ENCODE measurements around the gene GDNF.
"Not testable (repeated sequence)": the region's sequence is repeated elsewhere in the genome, so short reads cannot be mapped to it uniquely, and the experiment has no call there.

Gene GDNF

DNA sequence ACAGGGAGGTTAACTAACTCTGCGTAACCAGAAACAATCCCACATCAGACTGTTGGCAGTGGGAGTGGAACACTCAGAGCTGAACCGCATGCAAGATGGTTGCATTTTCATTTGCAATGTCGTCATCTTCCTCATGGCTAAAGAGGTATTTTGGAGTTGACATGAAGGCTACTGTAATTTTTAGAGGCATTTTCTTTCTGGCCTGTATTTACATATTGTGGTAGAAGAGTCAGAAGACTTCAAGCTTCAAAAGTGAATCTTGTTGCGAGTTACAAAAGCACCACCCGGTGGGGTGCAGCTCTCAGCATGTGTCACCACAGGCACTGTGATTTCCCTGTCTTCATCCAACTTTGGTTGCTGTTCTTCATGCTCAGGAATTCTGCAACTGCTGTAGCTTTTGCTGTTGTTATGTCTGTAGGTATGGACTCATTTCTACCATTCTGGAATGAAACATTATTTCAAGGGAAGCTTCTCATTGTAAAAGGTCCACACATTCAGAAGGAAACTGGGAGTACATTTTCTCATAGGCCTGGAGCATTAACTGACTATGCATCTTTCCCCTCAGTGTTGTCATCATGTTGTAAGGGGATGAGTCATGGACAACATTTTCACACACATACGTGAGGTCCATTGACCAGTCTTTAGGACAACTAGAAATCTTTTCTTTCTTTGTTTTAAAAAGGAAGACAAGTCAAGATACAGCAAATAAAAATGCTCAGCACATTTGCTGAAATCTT is 35.4 kb upstream of the GDNF start:
- TF ChIP-seq, protein P1, sequence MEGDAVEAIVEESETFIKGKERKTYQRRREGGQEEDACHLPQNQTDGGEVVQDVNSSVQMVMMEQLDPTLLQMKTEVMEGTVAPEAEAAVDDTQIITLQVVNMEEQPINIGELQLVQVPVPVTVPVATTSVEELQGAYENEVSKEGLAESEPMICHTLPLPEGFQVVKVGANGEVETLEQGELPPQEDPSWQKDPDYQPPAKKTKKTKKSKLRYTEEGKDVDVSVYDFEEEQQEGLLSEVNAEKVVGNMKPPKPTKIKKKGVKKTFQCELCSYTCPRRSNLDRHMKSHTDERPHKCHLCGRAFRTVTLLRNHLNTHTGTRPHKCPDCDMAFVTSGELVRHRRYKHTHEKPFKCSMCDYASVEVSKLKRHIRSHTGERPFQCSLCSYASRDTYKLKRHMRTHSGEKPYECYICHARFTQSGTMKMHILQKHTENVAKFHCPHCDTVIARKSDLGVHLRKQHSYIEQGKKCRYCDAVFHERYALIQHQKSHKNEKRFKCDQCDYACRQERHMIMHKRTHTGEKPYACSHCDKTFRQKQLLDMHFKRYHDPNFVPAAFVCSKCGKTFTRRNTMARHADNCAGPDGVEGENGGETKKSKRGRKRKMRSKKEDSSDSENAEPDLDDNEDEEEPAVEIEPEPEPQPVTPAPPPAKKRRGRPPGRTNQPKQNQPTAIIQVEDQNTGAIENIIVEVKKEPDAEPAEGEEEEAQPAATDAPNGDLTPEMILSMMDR (IDR thresholded peaks at IDR 0.05; ENCODE audit: low read depth, low read length), result no peak
- H3K4me3 ChIP-seq (ENCODE audit: low read depth, low read length), result no peak overlapping the region

GRCh38 chr5:37873988-37874387 is 34.1 kb upstream of the GDNF start:
- no peak overlapping the region for H3K4me3 ChIP-seq (ENCODE audit: low read depth, low read length)
- TF ChIP-seq, protein P1 (IDR thresholded peaks at IDR 0.05; ENCODE audit: low read depth, low read length), result no peak

DNA sequence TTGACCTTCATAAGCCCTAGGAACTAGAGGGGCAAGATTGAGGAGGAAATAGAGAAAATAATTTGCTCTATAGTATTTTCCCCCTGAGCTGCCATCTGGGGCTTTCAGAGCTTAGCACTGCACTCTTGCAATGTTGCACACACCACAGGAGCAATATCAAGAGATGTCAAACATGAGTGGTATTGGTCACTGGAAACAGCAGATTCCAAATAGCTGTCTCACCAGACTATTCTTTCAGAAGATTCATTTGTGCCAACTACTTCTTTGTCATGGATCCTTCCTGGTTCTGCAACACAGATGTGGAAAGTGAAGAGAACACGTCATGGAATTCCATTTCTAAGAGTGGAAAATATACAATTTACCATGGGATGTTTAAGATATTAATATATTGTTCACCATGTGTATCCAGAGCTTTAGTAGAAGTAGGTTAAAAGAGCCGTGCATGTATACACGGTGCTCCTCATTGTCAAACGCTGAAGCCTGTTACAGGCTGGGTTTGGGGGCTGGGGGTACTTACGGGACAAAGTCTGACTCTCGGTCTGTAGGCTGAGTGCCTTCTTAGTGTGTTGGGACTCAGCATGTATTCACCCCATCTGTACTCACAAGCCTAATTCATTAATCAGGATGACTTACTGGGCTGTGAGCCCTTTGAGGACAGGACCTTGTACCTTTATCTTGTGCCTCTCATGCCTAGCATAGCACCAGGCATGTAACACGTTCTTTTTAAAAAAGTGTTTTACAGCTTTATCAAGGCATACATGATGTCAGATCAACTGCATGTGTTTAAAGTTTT is 31.4 kb upstream of the GDNF start:
- TF ChIP-seq, protein P1 (IDR thresholded peaks at IDR 0.05; ENCODE audit: low read depth, low read length), result no peak
- H3K4me3 ChIP-seq (ENCODE audit: low read depth, low read length), result no peak overlapping the region

GRCh38 chr5:37869216-37869615 is 29.4 kb upstream of the GDNF start:
- H3K4me3 ChIP-seq (ENCODE audit: low read depth, low read length), result no peak overlapping the region
- TF ChIP-seq, protein P1 (IDR thresholded peaks at IDR 0.05; ENCODE audit: low read depth, low read length), result no peak

GRCh38 chr5:37867654-37868053 is 27.8 kb upstream of the GDNF start:
- no peak overlapping the region for H3K4me3 ChIP-seq (ENCODE audit: low read depth, low read length)
- TF ChIP-seq, protein P1 (IDR thresholded peaks at IDR 0.05; ENCODE audit: low read depth, low read length), result no peak

- not testable (repeated sequence) for H3K4me3 ChIP-seq (ENCODE audit: low read depth, low read length)
These were observed 23.1 kb upstream of the GDNF start for GRCh38 chr5:37862907-37863306.

DNA sequence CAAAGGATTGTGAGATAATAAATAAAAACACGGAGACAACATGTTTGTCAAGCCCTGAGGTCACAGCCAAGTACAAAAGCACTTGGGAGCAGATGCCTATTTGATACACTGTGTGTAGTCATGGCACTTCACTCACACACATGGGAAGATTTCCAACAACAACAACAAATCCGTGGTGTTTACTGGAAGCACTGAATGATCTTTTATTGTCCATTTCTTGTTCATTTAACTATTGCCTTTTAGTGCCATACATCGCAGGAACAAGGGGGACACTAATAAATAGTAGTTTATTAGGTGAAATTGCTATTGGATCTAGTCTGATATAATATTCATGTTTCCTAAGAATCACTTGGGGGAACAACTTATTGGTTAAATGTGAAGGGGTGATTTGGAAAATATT is 20.4 kb upstream of the GDNF start:
- no peak overlapping the region for H3K4me3 ChIP-seq (ENCODE audit: low read depth, low read length)
- TF ChIP-seq, protein P1 (IDR thresholded peaks at IDR 0.05; ENCODE audit: low read depth, low read length), result no peak
